Adrenal gland (tissue), 5 donors: Measurements from ENCODE around the gene DHX57.

ENCODE experiments used
- POLR2A ChIP-seq, 2 donors: fragments of 450-650 bp; IDR thresholded peaks; one replicate each; pipeline ENCODE4 v1.6.1; 2017; ENCODE audit warnings: antibody characterized with exemption in 2 of 2, mild to moderate bottlenecking in 2 of 2, moderate library complexity in 1 of 2
- TF ChIP-seq, protein P1 (sequence below), 6 experiments: fragments of 450-650 bp in 4 of 6; fragments of 200-600 bp in 2 of 6; sonication (generic) in 1 of 6; IDR thresholded peaks; 1 replicate in 5 of 6; 2 replicates in 1 of 6; pipeline versions ENCODE4 v1.5.1 to v1.8.0; 2016 to 2021; ENCODE audit warnings: antibody characterized with exemption in 6 of 6, mild to moderate bottlenecking in 2 of 6, moderate library complexity in 1 of 6
- donor health status: DM: no; HTN: no; CAD: no.

DNA sequence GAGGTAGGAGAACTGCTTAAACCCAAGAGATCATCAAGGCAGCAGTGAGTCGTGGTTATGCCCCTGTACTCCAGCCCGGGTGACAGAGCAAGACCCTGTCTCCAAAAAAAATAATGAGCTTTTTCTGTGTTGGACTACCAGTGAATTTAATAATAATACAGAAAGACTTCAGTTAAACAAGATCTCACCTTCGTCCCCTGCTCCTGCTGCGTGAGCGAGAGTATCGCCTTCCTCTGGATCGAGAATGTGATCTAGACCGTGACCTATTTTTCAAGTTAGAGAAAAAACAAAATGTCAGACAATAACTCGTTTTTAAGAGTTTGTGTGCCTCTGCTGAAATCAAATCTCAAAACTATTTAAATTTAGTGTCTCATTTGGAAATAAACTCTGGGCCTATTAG lies 127.3 kb downstream of the DHX57 start:
- TF ChIP-seq, protein P1, sequence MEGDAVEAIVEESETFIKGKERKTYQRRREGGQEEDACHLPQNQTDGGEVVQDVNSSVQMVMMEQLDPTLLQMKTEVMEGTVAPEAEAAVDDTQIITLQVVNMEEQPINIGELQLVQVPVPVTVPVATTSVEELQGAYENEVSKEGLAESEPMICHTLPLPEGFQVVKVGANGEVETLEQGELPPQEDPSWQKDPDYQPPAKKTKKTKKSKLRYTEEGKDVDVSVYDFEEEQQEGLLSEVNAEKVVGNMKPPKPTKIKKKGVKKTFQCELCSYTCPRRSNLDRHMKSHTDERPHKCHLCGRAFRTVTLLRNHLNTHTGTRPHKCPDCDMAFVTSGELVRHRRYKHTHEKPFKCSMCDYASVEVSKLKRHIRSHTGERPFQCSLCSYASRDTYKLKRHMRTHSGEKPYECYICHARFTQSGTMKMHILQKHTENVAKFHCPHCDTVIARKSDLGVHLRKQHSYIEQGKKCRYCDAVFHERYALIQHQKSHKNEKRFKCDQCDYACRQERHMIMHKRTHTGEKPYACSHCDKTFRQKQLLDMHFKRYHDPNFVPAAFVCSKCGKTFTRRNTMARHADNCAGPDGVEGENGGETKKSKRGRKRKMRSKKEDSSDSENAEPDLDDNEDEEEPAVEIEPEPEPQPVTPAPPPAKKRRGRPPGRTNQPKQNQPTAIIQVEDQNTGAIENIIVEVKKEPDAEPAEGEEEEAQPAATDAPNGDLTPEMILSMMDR (IDR thresholded peaks at IDR 0.05): no peak
- TF ChIP-seq POLR2A (IDR thresholded peaks at IDR 0.05): no peak
